Testis (tissue), 2 donors: ENCODE measurements around the gene ZNF43.

Source experiments
- CTCF ChIP-seq, 3 experiments: fragments of 450-650 bp in 2 of 3; fragments of 200-600 bp in 1 of 3; sonication (generic) in 1 of 3; IDR thresholded peaks; one replicate each; pipeline ENCODE4 v1.5.1; 2016 to 2019; ENCODE audit warnings: antibody characterized with exemption in 3 of 3, mild to moderate bottlenecking in 2 of 3, moderate library complexity in 1 of 3
- POLR2A ChIP-seq: fragments of 450-650 bp; IDR thresholded peaks from one replicate; pipeline ENCODE4 v1.6.1; 2017; ENCODE audit warnings: antibody characterized with exemption, mild to moderate bottlenecking, moderate library complexity

DNA sequence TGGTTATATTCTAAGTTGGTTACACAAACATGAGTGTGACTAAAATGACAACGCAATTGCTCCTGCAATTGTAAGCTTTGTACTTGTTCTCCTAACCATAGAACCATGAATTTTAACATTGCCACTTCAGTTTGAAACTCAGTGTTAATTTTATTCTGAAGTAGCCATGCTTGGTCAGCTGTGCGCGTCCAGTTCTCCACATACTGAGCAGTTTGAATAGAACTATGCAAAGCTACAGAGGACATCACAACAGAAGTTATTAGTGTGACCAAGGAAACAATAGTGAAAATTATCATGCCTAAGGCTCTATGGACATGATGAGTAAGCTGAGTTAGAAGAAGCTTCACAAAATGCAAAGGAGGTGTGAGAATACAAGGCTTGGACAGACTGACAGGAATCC lies 49.0 kb downstream of the ZNF43 start:
- TF ChIP-seq CTCF (IDR thresholded peaks at IDR 0.05) (no peak), POLR2A (no peak)
